K562 (cell line): ENCODE results near the gene MYL5. TPM values are rescaled to one million over a fixed set of nuclear protein-coding genes. Genes with fewer than 3 reads are reported as not detected.
A peak's percentile ranks its signal among the peaks of the same experiment; 100 is the strongest.

Experiments
- BCOR ChIP-seq: fragments of 450-650 bp; IDR thresholded peaks from 2 replicates; pipeline ENCODE4 v1.6.1; 2016
- CBFA2T2 ChIP-seq: fragments of 450-650 bp; conservative IDR thresholded peaks from 2 replicates; pipeline ENCODE4 v1.6.1; 2017; ENCODE audit warnings: mild to moderate bottlenecking
- CEBPG ChIP-seq, 3 experiments: fragments of 200-800 bp in 1 of 3; sonication (Bioruptor generic) in 1 of 3; sonication (generic) in 1 of 3; formaldehyde crosslinking in 1 of 3; IDR thresholded peaks in 2 of 3; conservative IDR thresholded peaks in 1 of 3; 2 replicates each; pipeline versions ENCODE4 v1.6.1 to v1.8.0; 2016 to 2022; ENCODE audit warnings: missing compliant biosample characterization in 2 of 3, missing genetic modification characterization in 2 of 3, mild to moderate bottlenecking in 1 of 3, missing genetic modification reagents in 1 of 3
- ELF4 ChIP-seq: fragments of 450-650 bp; formaldehyde crosslinking; IDR thresholded peaks from 2 replicates; pipeline ENCODE4 v1.4.0; 2022; ENCODE audit warnings: missing genetic modification characterization
- KLF13 ChIP-seq: fragments of 450-650 bp; IDR thresholded peaks from 2 replicates; pipeline ENCODE4 v1.6.1; 2016; ENCODE audit warnings: missing genetic modification characterization, low read depth, mild to moderate bottlenecking, missing compliant biosample characterization, moderate library complexity, borderline replicate concordance
- MCM5 ChIP-seq: fragments of 450-650 bp; IDR thresholded peaks from 2 replicates; pipeline ENCODE4 v1.6.1; 2016; ENCODE audit warnings: low read depth
- NCOA1 ChIP-seq: fragments of 450-650 bp; IDR thresholded peaks from 2 replicates; pipeline ENCODE4 v1.6.1; 2016; ENCODE audit warnings: low read depth
- NELFE ChIP-seq: IDR thresholded peaks from 2 replicates; pipeline ENCODE4 v1.6.1; 2011; ENCODE audit warnings: mild to moderate bottlenecking; ENCODE audit not compliant: insufficient read depth, insufficient read length
- POLR3A ChIP-seq: IDR thresholded peaks from 2 replicates; pipeline ENCODE4 v1.6.1; 2011; ENCODE audit warnings: borderline replicate concordance, mild to moderate bottlenecking, moderate library complexity; ENCODE audit not compliant: insufficient read length, insufficient read depth; ENCODE audit errors: extremely low read depth
- SLC30A9 ChIP-seq: fragments of 250-450 bp; sonication (Bioruptor Pico); IDR thresholded peaks from 2 replicates; pipeline ENCODE4 v1.8.0; 2022; ENCODE audit warnings: mild to moderate bottlenecking, moderate library complexity
- TEAD2 ChIP-seq: fragments of 450-650 bp; IDR thresholded peaks from 2 replicates; pipeline ENCODE4 v1.6.1; 2016; ENCODE audit warnings: missing genetic modification characterization, control low read depth, missing compliant biosample characterization
- XRCC3 ChIP-seq: fragments of 450-650 bp; IDR thresholded peaks from 2 replicates; pipeline ENCODE4 v1.6.1; 2017; ENCODE audit warnings: mild to moderate bottlenecking, moderate library complexity
- ZFP30 ChIP-seq: fragments of 250-450 bp; sonication (Bioruptor Pico); IDR thresholded peaks from 2 replicates; pipeline ENCODE4 v1.8.0; 2022; ENCODE audit warnings: moderate library complexity, mild to moderate bottlenecking, inconsistent platforms, borderline replicate concordance
- ZNF707 ChIP-seq: fragments of 250-450 bp; sonication (Bioruptor Pico); conservative IDR thresholded peaks from 2 replicates; pipeline ENCODE4 v1.8.0; 2022; ENCODE audit warnings: inconsistent platforms, mild to moderate bottlenecking, moderate library complexity
- ZNF76 ChIP-seq: fragments of 250-450 bp; sonication (Bioruptor Pico); IDR thresholded peaks from 2 replicates; pipeline ENCODE4 v1.4.0; 2020; ENCODE audit warnings: mild to moderate bottlenecking, moderate library complexity, borderline replicate concordance
- ZNF780A ChIP-seq: fragments of 250-450 bp; sonication (Bioruptor Pico); IDR thresholded peaks from 2 replicates; pipeline ENCODE4 v1.5.0; 2021; ENCODE audit warnings: mild to moderate bottlenecking
- polyA plus RNA-seq, 8 experiments: library from polyadenylated mRNA; depleted of rRNA in 4 of 8; stranded (reverse) in 5 of 8; unstranded in 3 of 8; fragments of >200 nt; fragmentation: Nextera tagmentation in 2 of 8; fragmentation: Illumina TruSeq in 1 of 8; extraction: Ambion mirVana in 2 of 8; extraction: Trizol in 1 of 8; gene quantifications; 2 replicates each; pipeline versions ENCODE4 v1.2.1 to v1.2.3, GENCODE V29; 2011 to 2014; ENCODE audit warnings: inconsistent platforms in 1 of 8, missing spikeins in 1 of 8
- total RNA-seq, 7 experiments: library from RNA; depleted of rRNA in 6 of 7; stranded (reverse); fragments of >200 nt in 6 of 7; fragmentation: Illumina TruSeq in 2 of 7; extraction: Trizol in 2 of 7; gene quantifications; 2 replicates each; pipeline versions ENCODE4 v1.2.1 to v1.2.3, GENCODE V29; 2011 to 2021; ENCODE audit warnings: low replicate concordance in 1 of 7
- TF ChIP-seq, protein P1 (sequence below): sonication (generic); formaldehyde crosslinking; IDR thresholded peaks from 2 replicates; pipeline ENCODE4 v1.8.0; 2022; ENCODE audit warnings: missing genetic modification reagents, mild to moderate bottlenecking, borderline replicate concordance
- TF ChIP-seq, protein P2 (sequence below), 2 experiments: fragments of 450-650 bp in 1 of 2; sonication (generic) in 1 of 2; formaldehyde crosslinking in 1 of 2; IDR thresholded peaks in 1 of 2; conservative IDR thresholded peaks in 1 of 2; 2 replicates each; pipeline versions ENCODE4 v1.6.1 to v1.8.1; 2016 to 2023; ENCODE audit warnings: mild to moderate bottlenecking in 2 of 2, moderate library complexity in 2 of 2, inconsistent platforms in 1 of 2, missing genetic modification reagents in 1 of 2
- TF ChIP-seq, protein P3 (sequence below): fragments of 250-450 bp; sonication (Bioruptor Pico); IDR thresholded peaks from 2 replicates; pipeline ENCODE4 v1.5.0; 2021
- TF ChIP-seq, protein P4 (sequence below): sonication (generic); formaldehyde crosslinking; IDR thresholded peaks from 2 replicates; pipeline ENCODE4 v1.8.1; 2023; ENCODE audit warnings: mild to moderate bottlenecking, missing genetic modification reagents

MYL5 gene
- total and polyA plus RNA-seq, 9 of the 15 experiments (the other 6 are each of a cell fraction or from before 2014, with no cell fraction given) = 1.4 to 10.0 (median 4.1) TPM

DNA sequence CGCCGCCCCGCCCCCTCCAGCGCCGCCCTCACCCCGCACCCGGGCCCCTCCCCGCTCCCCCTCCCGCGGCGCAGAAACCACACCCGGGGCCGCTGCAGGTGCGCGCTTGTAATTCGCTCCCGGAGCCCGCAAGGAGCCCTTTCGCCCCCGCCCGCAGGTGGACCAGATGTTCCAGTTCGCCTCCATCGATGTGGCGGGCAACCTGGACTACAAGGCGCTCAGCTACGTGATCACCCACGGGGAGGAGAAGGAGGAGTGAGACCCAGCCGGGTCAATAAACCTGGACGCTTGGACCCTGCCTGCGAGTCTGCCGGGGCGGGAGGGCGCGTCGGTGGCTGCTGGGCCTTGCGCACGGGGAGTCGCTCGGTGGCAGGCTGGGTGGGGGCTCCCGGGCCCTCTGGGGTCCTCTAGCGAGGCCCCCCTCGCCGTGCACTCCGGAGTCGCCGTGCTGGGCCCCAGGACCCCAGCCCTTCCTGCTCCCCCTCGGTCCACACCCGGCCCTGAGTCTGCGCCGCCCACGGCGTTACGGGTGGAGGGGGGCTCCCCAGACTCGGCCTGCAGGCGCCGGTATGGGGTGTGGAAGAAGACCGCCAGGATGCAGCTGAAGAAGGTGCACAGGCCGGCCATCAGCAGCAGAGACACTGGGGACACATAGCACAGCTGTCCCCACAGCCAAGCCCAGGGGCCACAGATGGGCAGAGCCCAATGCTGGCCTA, 7.6 kb downstream of the MYL5 start (continued):
- TF ChIP-seq, protein P1, sequence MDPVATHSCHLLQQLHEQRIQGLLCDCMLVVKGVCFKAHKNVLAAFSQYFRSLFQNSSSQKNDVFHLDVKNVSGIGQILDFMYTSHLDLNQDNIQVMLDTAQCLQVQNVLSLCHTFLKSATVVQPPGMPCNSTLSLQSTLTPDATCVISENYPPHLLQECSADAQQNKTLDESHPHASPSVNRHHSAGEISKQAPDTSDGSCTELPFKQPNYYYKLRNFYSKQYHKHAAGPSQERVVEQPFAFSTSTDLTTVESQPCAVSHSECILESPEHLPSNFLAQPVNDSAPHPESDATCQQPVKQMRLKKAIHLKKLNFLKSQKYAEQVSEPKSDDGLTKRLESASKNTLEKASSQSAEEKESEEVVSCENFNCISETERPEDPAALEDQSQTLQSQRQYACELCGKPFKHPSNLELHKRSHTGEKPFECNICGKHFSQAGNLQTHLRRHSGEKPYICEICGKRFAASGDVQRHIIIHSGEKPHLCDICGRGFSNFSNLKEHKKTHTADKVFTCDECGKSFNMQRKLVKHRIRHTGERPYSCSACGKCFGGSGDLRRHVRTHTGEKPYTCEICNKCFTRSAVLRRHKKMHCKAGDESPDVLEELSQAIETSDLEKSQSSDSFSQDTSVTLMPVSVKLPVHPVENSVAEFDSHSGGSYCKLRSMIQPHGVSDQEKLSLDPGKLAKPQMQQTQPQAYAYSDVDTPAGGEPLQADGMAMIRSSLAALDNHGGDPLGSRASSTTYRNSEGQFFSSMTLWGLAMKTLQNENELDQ (CRISPR knock-in tag) = no peak
- TF ChIP-seq CEBPG (CRISPR knock-in tag; IDR thresholded peaks at IDR 0.05) = no peak
- no peak for TF ChIP-seq CEBPG (tag; conservative IDR thresholded peaks at IDR 0.05 in 1 of 2, IDR thresholded peaks at IDR 0.05 in 1 of 2)
- no peak for TF ChIP-seq SLC30A9 (CRISPR knock-in tag)
- no peak for TF ChIP-seq MCM5
- TF ChIP-seq POLR3A = no peak
- TF ChIP-seq, protein P2, sequence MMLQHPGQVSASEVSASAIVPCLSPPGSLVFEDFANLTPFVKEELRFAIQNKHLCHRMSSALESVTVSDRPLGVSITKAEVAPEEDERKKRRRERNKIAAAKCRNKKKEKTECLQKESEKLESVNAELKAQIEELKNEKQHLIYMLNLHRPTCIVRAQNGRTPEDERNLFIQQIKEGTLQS (IDR thresholded peaks at IDR 0.05) = no peak
- TF ChIP-seq, protein P2 (CRISPR knock-in tag; conservative IDR thresholded peaks at IDR 0.05) = no peak
- TF ChIP-seq, protein P3, sequence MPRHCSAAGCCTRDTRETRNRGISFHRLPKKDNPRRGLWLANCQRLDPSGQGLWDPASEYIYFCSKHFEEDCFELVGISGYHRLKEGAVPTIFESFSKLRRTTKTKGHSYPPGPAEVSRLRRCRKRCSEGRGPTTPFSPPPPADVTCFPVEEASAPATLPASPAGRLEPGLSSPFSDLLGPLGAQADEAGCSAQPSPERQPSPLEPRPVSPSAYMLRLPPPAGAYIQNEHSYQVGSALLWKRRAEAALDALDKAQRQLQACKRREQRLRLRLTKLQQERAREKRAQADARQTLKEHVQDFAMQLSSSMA (CRISPR knock-in tag) = no peak
- no peak for TF ChIP-seq TEAD2 (tag)
- TF ChIP-seq ZNF780A (CRISPR knock-in tag) = no peak
- TF ChIP-seq NCOA1 = no peak
- 0 out of 2 replicates have a peak, but pooled peaks have one; percentile 8 for TF ChIP-seq CBFA2T2
- TF ChIP-seq ZNF76 (CRISPR knock-in tag) = no peak
- TF ChIP-seq ZFP30 = no peak
- TF ChIP-seq KLF13 = no peak
- no peak for TF ChIP-seq XRCC3
- no peak for TF ChIP-seq ELF4
- TF ChIP-seq ZNF707 (CRISPR knock-in tag) = no peak
- TF ChIP-seq BCOR = 0 out of 2 replicates have a peak, but pooled peaks have one; percentile 28
- TF ChIP-seq NELFE = no peak
- TF ChIP-seq, protein P4, sequence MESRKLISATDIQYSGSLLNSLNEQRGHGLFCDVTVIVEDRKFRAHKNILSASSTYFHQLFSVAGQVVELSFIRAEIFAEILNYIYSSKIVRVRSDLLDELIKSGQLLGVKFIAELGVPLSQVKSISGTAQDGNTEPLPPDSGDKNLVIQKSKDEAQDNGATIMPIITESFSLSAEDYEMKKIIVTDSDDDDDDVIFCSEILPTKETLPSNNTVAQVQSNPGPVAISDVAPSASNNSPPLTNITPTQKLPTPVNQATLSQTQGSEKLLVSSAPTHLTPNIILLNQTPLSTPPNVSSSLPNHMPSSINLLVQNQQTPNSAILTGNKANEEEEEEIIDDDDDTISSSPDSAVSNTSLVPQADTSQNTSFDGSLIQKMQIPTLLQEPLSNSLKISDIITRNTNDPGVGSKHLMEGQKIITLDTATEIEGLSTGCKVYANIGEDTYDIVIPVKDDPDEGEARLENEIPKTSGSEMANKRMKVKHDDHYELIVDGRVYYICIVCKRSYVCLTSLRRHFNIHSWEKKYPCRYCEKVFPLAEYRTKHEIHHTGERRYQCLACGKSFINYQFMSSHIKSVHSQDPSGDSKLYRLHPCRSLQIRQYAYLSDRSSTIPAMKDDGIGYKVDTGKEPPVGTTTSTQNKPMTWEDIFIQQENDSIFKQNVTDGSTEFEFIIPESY (CRISPR knock-in tag) = peak; percentile 72
